ENCODE measurements around the gene TFCP2. TPM values are rescaled to one million over a fixed set of nuclear protein-coding genes. Genes with fewer than 3 reads are reported as not detected.
"Not testable (repeated sequence)": the region's sequence is repeated elsewhere in the genome, so short reads cannot be mapped to it uniquely, and the experiment has no call there.

TFCP2 gene
- 28.2 TPM for total RNA-seq

GRCh38 chr12:51172515-51173431, at the start of gene TFCP2:
TSS of gene TFCP2 (minus strand) at chr12:51173135. CDS start at chr12:51172422, 713 bp downstream.
- DNase-seq = peak; percentile 98

- no peak for DNase-seq
These were observed 49.5 kb upstream of the TFCP2 start for GRCh38 chr12:51222461-51222860.

- DNase-seq = not testable (repeated sequence)
These were observed 46.9 kb upstream of the TFCP2 start for GRCh38 chr12:51219857-51220256.

GRCh38 chr12:51219322-51219721, 46.4 kb upstream of the TFCP2 start:
- DNase-seq = no peak

GRCh38 chr12:51218607-51219161, 45.7 kb upstream of the TFCP2 start:
- no peak for DNase-seq

- peak; percentile 93 for DNase-seq
These were observed 45.2 kb upstream of the TFCP2 start, which contains the start of gene POU6F1 for GRCh38 chr12:51217968-51218606. TSS of gene POU6F1 (minus strand) at chr12:51218062. CDS start at chr12:51206836, 11,226 bp downstream.

GRCh38 chr12:51217133-51217967, 44.4 kb upstream of the TFCP2 start:
- DNase-seq = peak; percentile 57

- no peak for DNase-seq
These were observed 43.7 kb upstream of the TFCP2 start for GRCh38 chr12:51216642-51217041.

- DNase-seq = no peak
These were observed 42.0 kb upstream of the TFCP2 start for GRCh38 chr12:51214895-51215294.

GRCh38 chr12:51210690-51211395, 37.9 kb upstream of the TFCP2 start:
- no peak for DNase-seq

- no peak for DNase-seq
These were observed 36.3 kb upstream of the TFCP2 start for GRCh38 chr12:51209259-51209658.

GRCh38 chr12:51208016-51208660, 35.2 kb upstream of the TFCP2 start:
- no peak for DNase-seq

GRCh38 chr12:51205350-51205749, 32.4 kb upstream of the TFCP2 start:
- no peak for DNase-seq

- no peak for DNase-seq
These were observed 29.8 kb upstream of the TFCP2 start for GRCh38 chr12:51202718-51203117.

GRCh38 chr12:51200806-51201205, 27.9 kb upstream of the TFCP2 start:
- DNase-seq = no peak

GRCh38 chr12:51200156-51200555, 27.2 kb upstream of the TFCP2 start:
- no peak for DNase-seq

GRCh38 chr12:51199366-51199945, 26.5 kb upstream of the TFCP2 start:
- no peak for DNase-seq

GRCh38 chr12:51198568-51199365, 25.8 kb upstream of the TFCP2 start:
- no peak for DNase-seq

GRCh38 chr12:51197736-51198567, 25.0 kb upstream of the TFCP2 start:
- no peak for DNase-seq
